HS-27A (cell line): Measurements from ENCODE around the gene ANKS1B.
"Not testable (repeated sequence)": the region's sequence is repeated elsewhere in the genome, so short reads cannot be mapped to it uniquely, and the experiment has no call there.

Experiments
- DNase-seq: peaks from one replicate; pipeline ENCODE4 v3.0.0-alpha.2; 2012; ENCODE audit warnings: low read depth, missing footprints

The ANKS1B gene

GRCh38 chr12:98868076-98868475 is 1116.7 kb downstream of the ANKS1B start:
- no peak for DNase-seq

GRCh38 chr12:98864363-98864762 is 1120.4 kb downstream of the ANKS1B start:
- no peak for DNase-seq

GRCh38 chr12:98863167-98863566 is 1121.6 kb downstream of the ANKS1B start:
- no peak for DNase-seq

GRCh38 chr12:98861251-98861650 is 1123.5 kb downstream of the ANKS1B start:
- no peak for DNase-seq

GRCh38 chr12:98856897-98857540 is 1127.7 kb downstream of the ANKS1B start:
- no peak for DNase-seq

GRCh38 chr12:98852181-98852580 is 1132.6 kb downstream of the ANKS1B start:
- no peak for DNase-seq

GRCh38 chr12:98847242-98847641 is 1137.5 kb downstream of the ANKS1B start:
- no peak for DNase-seq

GRCh38 chr12:98845957-98846356 is 1138.8 kb downstream of the ANKS1B start:
- no peak for DNase-seq

GRCh38 chr12:98840325-98840724 is 1144.4 kb downstream of the ANKS1B start:
- DNase-seq = no peak

GRCh38 chr12:98838231-98838647 is 1146.5 kb downstream of the ANKS1B start:
- DNase-seq = no peak

- not testable (repeated sequence) for DNase-seq
Observed at GRCh38 chr12:98837134-98837752, 1147.5 kb downstream of the ANKS1B start.

- no peak for DNase-seq
Observed at GRCh38 chr12:98830657-98831056, 1154.1 kb downstream of the ANKS1B start.

- no peak for DNase-seq
Observed at GRCh38 chr12:98828802-98829600, 1155.7 kb downstream of the ANKS1B start.

- DNase-seq = no peak
Observed at GRCh38 chr12:98823012-98823411, 1161.7 kb downstream of the ANKS1B start.

GRCh38 chr12:98821866-98822265 is 1162.9 kb downstream of the ANKS1B start:
- no peak for DNase-seq

- DNase-seq = no peak
Observed at GRCh38 chr12:98821232-98821631, 1163.5 kb downstream of the ANKS1B start.

GRCh38 chr12:98819821-98820404 is 1164.8 kb downstream of the ANKS1B start:
- no peak for DNase-seq

- DNase-seq = no peak
Observed at GRCh38 chr12:98819071-98819470, 1165.7 kb downstream of the ANKS1B start.

- no peak for DNase-seq
Observed at GRCh38 chr12:98818239-98818638, 1166.5 kb downstream of the ANKS1B start.

GRCh38 chr12:98817742-98818141 is 1167.0 kb downstream of the ANKS1B start:
- no peak for DNase-seq

GRCh38 chr12:98816720-98817119 is 1168.0 kb downstream of the ANKS1B start:
- no peak for DNase-seq

GRCh38 chr12:98814254-98814653 is 1170.5 kb downstream of the ANKS1B start:
- no peak for DNase-seq

- DNase-seq = no peak
Observed at GRCh38 chr12:98812225-98812624, 1172.5 kb downstream of the ANKS1B start.
